Fibroblast of peridontal ligament (primary cell): ENCODE results near the gene MPZL3.

ENCODE experiments used
- DNase-seq: peaks from one replicate; pipeline ENCODE4 v3.0.0-alpha.2; 2010; ENCODE audit errors: extremely low read depth

Gene MPZL3

GRCh38 chr11:118251858-118252652 is at the start of gene MPZL3:
MPZL3 (minus strand) TSS chr11:118252365; CDS start chr11:118252294, 71 bp downstream.
- peak; percentile 38 for DNase-seq

GRCh38 chr11:118301600-118302195 is 49.5 kb upstream of the MPZL3 start:
- no peak for DNase-seq

- peak; percentile 3 for DNase-seq
These were observed 43.8 kb upstream of the MPZL3 start for GRCh38 chr11:118295815-118296454.

- no peak for DNase-seq
These were observed 43.0 kb upstream of the MPZL3 start for GRCh38 chr11:118295199-118295598.

DNA sequence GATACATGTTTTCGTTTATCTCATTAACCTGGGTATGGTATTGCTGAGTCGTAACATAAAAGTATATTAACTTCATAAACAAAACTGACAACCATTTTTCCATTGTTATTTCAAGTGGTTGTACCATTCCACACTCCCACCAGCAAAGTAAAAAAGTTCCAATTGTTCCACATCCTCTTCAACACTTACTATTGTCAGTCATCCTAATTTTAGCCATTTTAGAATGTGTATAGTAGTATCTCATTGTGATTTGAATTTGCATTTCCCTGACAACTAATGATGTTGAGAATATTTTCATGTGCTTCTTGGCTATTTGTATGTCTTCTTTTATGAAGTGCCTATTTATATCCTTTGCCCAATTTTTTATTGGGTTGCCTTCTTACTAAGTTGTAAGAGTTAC is 41.9 kb upstream of the MPZL3 start:
- DNase-seq = no peak

GRCh38 chr11:118291477-118292135 is 39.4 kb upstream of the MPZL3 start:
- peak; percentile 3 for DNase-seq

- no peak for DNase-seq
These were observed 38.8 kb upstream of the MPZL3 start for GRCh38 chr11:118290923-118291322.

DNA sequence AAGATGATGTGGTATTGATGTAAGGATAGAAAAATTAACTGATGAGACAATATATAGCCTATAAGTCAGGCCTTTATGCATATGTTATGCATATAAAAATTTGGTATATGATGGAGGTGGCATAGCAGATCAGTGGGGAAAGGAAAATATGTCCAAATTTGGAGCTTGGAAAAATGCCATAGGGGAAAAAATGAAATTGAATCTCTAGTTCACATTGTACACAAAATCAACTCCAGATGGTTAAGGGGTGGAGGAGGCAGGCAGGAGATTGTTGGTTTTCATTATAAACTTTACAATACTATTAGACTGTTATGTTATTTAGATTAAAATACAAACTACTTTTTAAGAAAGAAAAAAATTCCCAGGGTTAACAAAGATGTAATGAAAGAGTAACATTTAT is 37.2 kb upstream of the MPZL3 start:
- DNase-seq = peak; percentile 29

DNA sequence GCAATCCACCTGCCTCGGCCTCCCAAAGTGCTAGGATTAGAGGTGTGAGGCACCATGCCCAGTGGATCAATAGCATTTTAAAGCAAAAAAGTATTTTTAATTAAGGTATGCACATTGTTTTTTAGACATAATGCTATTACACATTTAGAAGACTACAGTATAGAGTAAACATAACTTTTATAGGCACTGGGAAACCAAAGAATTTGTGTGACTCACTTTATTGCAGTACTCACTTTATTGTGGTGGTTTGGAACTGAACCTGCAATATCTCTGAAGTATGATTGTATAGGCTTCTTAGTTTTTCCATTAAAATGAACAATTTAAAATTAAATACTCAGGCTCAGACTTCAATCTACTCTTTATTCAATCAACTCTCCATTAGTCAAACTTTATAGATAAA is 34.8 kb upstream of the MPZL3 start:
- DNase-seq = no peak

GRCh38 chr11:118286545-118286944 is 34.4 kb upstream of the MPZL3 start:
- DNase-seq = no peak

DNA sequence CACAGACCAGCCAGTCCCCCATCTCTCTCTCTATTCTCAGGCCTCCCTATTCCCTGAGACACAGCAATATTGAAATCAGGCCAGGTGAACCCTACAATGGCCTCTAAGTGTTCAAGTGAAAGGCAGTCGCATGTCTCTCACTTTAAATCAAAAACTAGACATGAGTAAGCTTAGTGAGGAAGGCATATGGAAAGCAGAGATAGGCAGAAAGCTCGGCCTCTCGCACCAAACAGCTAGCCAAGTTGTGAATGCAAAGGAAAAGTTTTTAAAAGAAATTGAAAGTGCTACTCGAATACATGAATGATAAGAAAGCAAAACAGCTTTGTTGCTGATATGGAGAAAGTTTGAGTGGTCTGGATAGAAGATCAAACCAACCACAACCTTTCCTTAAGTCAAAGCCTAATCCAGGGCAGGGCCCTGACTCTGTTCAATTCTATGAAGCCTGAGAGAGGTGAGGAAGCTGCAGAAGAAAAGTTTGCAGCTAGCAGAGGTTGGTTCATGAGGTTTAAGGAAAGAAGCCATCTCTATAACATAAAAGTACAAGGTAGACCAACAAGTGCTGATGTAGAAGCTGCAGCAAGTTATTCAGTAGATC is 31.7 kb upstream of the MPZL3 start:
- DNase-seq = no peak

GRCh38 chr11:118283037-118283636 is 31.0 kb upstream of the MPZL3 start:
- DNase-seq = no peak

DNA sequence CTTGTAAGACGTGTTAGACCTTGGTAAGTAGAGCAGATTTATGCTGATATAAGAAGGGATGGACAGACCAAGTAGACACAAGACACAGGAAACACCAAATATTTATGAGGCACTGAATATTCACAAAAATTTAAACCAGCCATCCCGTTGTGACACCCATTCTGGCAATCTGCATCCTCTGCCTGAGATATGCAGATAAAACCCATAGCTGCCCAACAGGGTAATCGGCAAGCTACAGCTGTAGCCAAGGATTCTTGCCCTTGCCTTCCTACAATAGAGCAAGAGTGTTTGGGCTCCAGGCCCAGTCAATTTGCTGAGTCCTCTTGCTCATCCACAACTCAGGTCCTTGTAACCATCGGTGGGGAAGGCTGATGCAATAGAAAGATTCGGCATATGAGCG is 30.4 kb upstream of the MPZL3 start:
- DNase-seq = no peak

DNA sequence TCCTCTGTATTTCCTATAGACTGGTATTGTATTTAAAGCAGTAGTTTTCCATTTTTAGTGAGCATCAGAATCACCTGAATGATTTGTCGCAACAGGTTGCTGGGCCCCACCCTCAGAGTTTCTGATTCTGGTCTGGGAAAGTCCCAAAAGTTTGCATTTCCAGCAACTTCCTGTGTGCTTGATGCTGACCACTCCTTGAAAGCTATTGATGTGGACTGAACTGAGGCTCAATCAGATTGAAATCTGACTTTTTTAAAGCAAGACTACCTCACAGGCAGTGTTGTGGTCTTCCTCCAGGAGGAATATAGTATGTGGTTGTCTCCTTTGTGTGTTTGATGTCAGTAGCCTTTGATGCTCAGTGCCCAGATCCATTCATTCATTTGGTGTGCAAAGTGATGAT is 29.1 kb upstream of the MPZL3 start:
- DNase-seq = no peak

- DNase-seq = no peak
These were observed 25.1 kb upstream of the MPZL3 start for GRCh38 chr11:118277312-118277711.

- no peak for DNase-seq
These were observed 24.3 kb upstream of the MPZL3 start for GRCh38 chr11:118276422-118276821.

- no peak for DNase-seq
These were observed 23.0 kb upstream of the MPZL3 start for GRCh38 chr11:118275176-118275575.

- DNase-seq = no peak
These were observed 22.0 kb upstream of the MPZL3 start for GRCh38 chr11:118274186-118274585.

DNA sequence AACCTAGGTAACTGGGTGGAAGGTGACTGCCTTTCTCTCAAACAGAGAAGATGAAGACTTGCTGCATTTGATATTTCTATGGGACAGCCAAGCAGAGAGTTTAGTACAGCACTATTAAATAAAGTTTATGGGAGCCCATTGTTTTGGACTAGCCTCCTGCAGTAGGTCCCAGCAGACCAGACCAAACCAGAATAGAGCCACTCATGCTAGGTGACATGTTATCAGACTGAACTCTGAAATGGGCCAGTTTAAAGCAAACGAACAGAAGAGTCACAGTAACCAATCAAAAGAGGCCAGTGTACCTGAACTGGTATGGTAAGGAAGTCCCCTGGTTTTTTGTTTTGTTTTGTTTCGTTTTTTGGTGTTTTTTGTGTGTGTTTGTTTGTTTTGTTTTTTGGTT is 19.8 kb upstream of the MPZL3 start:
- no peak for DNase-seq

DNA sequence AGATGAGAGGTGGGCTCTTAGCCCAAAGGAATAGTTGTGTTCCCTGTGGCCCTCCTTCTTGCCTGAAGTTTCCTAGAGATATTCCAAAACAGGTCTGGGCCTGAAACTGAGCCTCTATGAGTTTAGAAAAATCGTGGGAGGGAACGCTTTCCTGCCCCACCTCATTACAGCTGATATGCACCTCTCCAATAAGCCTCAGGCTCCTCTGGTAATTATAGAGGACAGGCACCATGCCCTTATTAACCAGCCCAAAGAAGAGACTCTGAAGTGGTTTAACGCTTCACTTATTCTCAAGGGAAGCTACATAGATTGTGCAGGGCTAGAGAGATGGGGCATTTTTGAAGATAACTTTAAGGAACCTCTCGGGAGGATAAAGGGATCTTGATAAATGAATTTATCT is 15.3 kb upstream of the MPZL3 start:
- DNase-seq = no peak

DNA sequence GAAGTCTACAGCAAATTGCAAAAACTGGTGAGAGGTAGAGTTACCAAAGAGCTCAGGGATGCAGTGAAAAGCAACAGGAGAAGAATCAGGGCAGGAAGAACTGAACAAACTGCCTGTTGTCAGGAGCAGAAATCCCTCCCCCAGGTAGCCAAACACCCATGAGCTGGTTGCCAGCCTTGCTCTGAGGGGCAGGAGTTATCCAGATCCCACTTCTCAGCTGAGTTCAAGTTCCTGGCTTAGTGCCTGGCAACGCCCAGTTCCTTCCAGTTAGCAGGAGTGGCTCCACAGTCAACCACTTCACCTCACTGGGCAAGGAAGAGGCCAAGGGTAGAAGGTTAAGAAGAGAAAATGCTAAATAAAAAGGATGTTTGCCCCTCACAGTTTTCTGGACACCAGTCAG is 13.8 kb upstream of the MPZL3 start:
- DNase-seq = no peak
